ENCODE measurements around the gene PRDM12. TPM values are rescaled to one million over a fixed set of nuclear protein-coding genes. Genes with fewer than 3 reads are reported as not detected.

Gene PRDM12
- polyA plus RNA-seq, 1 donor (not counting 4 experiments of a cell fraction or from before 2014, with no cell fraction given): not detected

DNA sequence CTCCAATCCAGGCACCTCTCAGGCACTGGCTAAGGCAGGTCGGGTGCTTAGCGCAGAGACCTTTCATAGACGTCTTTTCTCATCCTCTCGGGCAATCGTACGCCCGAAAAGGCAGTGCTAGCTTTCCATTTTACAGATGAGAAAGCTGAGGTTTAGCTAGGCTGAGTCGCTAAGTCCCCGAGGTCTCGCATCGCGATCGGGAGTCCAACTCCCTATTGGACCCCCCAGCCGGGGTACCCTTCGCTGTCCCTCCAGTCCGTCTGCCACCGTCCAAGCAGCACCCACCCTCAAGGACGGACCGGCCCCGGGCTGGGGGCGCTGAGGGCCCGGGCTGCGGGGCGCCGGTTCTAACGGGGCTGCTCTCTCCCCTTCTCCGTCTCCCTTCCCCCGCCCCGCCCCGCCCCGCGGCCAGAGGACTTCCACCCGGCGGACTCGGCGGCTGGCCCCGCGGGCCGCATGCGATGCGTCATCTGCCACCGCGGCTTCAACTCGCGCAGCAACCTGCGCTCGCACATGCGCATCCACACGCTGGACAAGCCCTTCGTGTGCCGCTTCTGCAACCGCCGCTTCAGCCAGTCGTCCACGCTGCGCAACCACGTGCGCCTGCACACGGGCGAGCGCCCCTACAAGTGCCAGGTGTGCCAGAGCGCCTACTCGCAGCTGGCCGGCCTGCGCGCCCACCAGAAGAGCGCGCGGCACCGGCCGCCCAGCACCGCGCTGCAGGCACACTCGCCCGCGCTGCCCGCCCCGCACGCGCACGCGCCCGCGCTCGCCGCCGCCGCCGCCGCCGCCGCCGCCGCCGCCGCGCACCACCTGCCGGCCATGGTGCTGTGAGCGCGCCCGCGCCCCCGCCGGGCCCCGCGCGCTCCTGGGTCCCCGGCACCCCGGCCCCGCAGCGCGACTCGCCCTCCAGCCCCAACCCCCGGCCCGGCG, 16.7 kb downstream of the PRDM12 start:
- dilution Hi-C loops (cut with MboI; ENCODE audit: extremely low pct_ligation_motif_present, low sequenced_read_pairs): no loop called here
- Histone ChIP-seq H3K9ac (ENCODE audit: control insufficient read depth, extremely low read depth, insufficient read depth, low read length) (no peak overlapping the region), H3K79me2 (ENCODE audit: control insufficient read depth, insufficient read depth, low read length) (no peaks in the 10 kb centered on the region), H3K36me3 (ENCODE audit: control insufficient read depth in 2 of 2, extremely low read depth in 1 of 2, insufficient read depth in 2 of 2, low read length in 2 of 2) (no peaks in the 10 kb centered on the region), H3K9me3 (ENCODE audit: control insufficient read depth, low read depth, low read length) (no peaks in the 10 kb centered on the region), H2AFZ (ENCODE audit: control insufficient read depth, low read length) (peak overlapping the region; percentile 91), H3K4me3 (ENCODE audit: control insufficient read depth in 2 of 3, extremely low read depth in 1 of 3, insufficient read depth in 2 of 3, low read depth in 1 of 3, low read length in 3 of 3) (peak overlapping the region; percentile 44 to 61 (median 55)), H3K4me1 (ENCODE audit: control insufficient read depth, extremely low read depth, insufficient read depth, low read length) (peaks cover 11% of the 10 kb centered on the region), H3K27me3 (ENCODE audit: control insufficient read depth, extremely low read depth, insufficient read depth, low read length) (peaks cover 5% of the 10 kb centered on the region), H3K9me1 (ENCODE audit: control insufficient read depth, extremely low read depth, insufficient read depth, low read length) (no peaks in the 10 kb centered on the region), H4K20me1 (ENCODE audit: control insufficient read depth, extremely low read depth, insufficient read depth, low read length) (no peaks in the 10 kb centered on the region), H3K4me2 (ENCODE audit: control insufficient read depth, extremely low read depth, insufficient read depth, low read depth, low read length) (peak overlapping the region; percentile 85), H3K27ac (ENCODE audit: control insufficient read depth, insufficient read depth, low read length) (no peak overlapping the region)
- TF ChIP-seq, protein P1, sequence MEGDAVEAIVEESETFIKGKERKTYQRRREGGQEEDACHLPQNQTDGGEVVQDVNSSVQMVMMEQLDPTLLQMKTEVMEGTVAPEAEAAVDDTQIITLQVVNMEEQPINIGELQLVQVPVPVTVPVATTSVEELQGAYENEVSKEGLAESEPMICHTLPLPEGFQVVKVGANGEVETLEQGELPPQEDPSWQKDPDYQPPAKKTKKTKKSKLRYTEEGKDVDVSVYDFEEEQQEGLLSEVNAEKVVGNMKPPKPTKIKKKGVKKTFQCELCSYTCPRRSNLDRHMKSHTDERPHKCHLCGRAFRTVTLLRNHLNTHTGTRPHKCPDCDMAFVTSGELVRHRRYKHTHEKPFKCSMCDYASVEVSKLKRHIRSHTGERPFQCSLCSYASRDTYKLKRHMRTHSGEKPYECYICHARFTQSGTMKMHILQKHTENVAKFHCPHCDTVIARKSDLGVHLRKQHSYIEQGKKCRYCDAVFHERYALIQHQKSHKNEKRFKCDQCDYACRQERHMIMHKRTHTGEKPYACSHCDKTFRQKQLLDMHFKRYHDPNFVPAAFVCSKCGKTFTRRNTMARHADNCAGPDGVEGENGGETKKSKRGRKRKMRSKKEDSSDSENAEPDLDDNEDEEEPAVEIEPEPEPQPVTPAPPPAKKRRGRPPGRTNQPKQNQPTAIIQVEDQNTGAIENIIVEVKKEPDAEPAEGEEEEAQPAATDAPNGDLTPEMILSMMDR (optimal IDR thresholded peaks at IDR 0.05 in 1 of 3, IDR thresholded peaks at IDR 0.05 in 1 of 3, conservative IDR thresholded peaks at IDR 0.05 in 1 of 3; ENCODE audit: extremely low read depth in 1 of 3, insufficient read depth in 2 of 3, low read length in 3 of 3): no peak
- no peak for TF ChIP-seq EZH2 (IDR thresholded peaks at IDR 0.05; ENCODE audit: low read length)
- DNase-seq (ENCODE audit: low read depth, low spot score) (no peak), FAIRE-seq (no peak)

GRCh38 chr9:130681769-130682420, 17.5 kb downstream of the PRDM12 start:
- H3K9me1 ChIP-seq (ENCODE audit: control insufficient read depth, extremely low read depth, insufficient read depth, low read length): no peaks in the 10 kb centered on the region
- H3K27me3 ChIP-seq (ENCODE audit: control insufficient read depth, extremely low read depth, insufficient read depth, low read length): peaks cover 5% of the 10 kb centered on the region
- DNase-seq (ENCODE audit: low read depth, low spot score): no peak
- dilution Hi-C loops (cut with MboI; ENCODE audit: extremely low pct_ligation_motif_present, low sequenced_read_pairs): no loop called here
- no peak overlapping the region for H3K27ac ChIP-seq (ENCODE audit: control insufficient read depth, insufficient read depth, low read length)
- H3K9me3 ChIP-seq (ENCODE audit: control insufficient read depth, low read depth, low read length): no peaks in the 10 kb centered on the region
- no peaks in the 10 kb centered on the region for H4K20me1 ChIP-seq (ENCODE audit: control insufficient read depth, extremely low read depth, insufficient read depth, low read length)
- H3K36me3 ChIP-seq (ENCODE audit: control insufficient read depth in 2 of 2, extremely low read depth in 1 of 2, insufficient read depth in 2 of 2, low read length in 2 of 2): no peaks in the 10 kb centered on the region
- H3K79me2 ChIP-seq (ENCODE audit: control insufficient read depth, insufficient read depth, low read length): no peaks in the 10 kb centered on the region
- peak overlapping the region; percentile 85 for H3K4me2 ChIP-seq (ENCODE audit: control insufficient read depth, extremely low read depth, insufficient read depth, low read depth, low read length)
- H2AFZ ChIP-seq (ENCODE audit: control insufficient read depth, low read length): peak overlapping the region; percentile 56
- H3K9ac ChIP-seq (ENCODE audit: control insufficient read depth, extremely low read depth, insufficient read depth, low read length): peak overlapping the region; percentile 22
- no peak for FAIRE-seq
- H3K4me1 ChIP-seq (ENCODE audit: control insufficient read depth, extremely low read depth, insufficient read depth, low read length): peaks cover 11% of the 10 kb centered on the region
- peak overlapping the region; percentile 42 to 61 (median 55) for H3K4me3 ChIP-seq (ENCODE audit: control insufficient read depth in 2 of 3, extremely low read depth in 1 of 3, insufficient read depth in 2 of 3, low read depth in 1 of 3, low read length in 3 of 3)
- TF ChIP-seq, protein P1 (optimal IDR thresholded peaks at IDR 0.05 in 1 of 3, IDR thresholded peaks at IDR 0.05 in 1 of 3, conservative IDR thresholded peaks at IDR 0.05 in 1 of 3; ENCODE audit: extremely low read depth in 1 of 3, insufficient read depth in 2 of 3, low read length in 3 of 3): no peak
- no peak for TF ChIP-seq EZH2 (IDR thresholded peaks at IDR 0.05; ENCODE audit: low read length)
